OCI-LY1 (cell line): Measurements from ENCODE around the gene MRPL51.

Experiments used
- H2AFZ ChIP-seq: fragments of 200-600 bp; sonication (generic), shearing (Covaris generic); 2 replicates; pipeline ENCODE4 v1.6.0; 2014; ENCODE audit warnings: antibody characterized with exemption, mild to moderate bottlenecking, low read length
- H3F3A ChIP-seq: fragments of 200-600 bp; sonication (generic), shearing (Covaris generic); 2 replicates; pipeline ENCODE4 v1.6.0; 2014; ENCODE audit warnings: mild to moderate bottlenecking, antibody characterized with exemption, low read length, moderate library complexity; ENCODE audit not compliant: insufficient read depth
- H3K27ac ChIP-seq: fragments of 200-600 bp; sonication (generic); 2 replicates; pipeline ENCODE4 v1.5.1; 2014; ENCODE audit warnings: low read length, mixed run types, mild to moderate bottlenecking, low read depth; ENCODE audit not compliant: poor library complexity, severe bottlenecking
- H3K27me3 ChIP-seq: fragments of 200-600 bp; sonication (generic); 2 replicates; pipeline ENCODE4 v1.6.0; 2014; ENCODE audit warnings: antibody characterized with exemption, mild to moderate bottlenecking, low read length, moderate library complexity; ENCODE audit not compliant: insufficient read depth
- H3K36me3 ChIP-seq: fragments of 200-600 bp; sonication (generic); 2 replicates; pipeline ENCODE4 v1.6.1; 2014; ENCODE audit warnings: mild to moderate bottlenecking, antibody characterized with exemption, low read length, moderate library complexity, mixed read lengths; ENCODE audit not compliant: insufficient read depth
- H3K4me1 ChIP-seq: fragments of 200-600 bp; sonication (generic); 2 replicates; pipeline ENCODE4 v1.5.1; 2014; ENCODE audit warnings: mild to moderate bottlenecking, low read length, moderate library complexity; ENCODE audit not compliant: insufficient read depth, severe bottlenecking
- H3K4me2 ChIP-seq: fragments of 200-600 bp; sonication (generic), shearing (Covaris generic); 2 replicates; pipeline ENCODE4 v1.6.1; 2014; ENCODE audit warnings: low read length
- H3K4me3 ChIP-seq: fragments of 200-600 bp; sonication (generic); 2 replicates; pipeline ENCODE4 v1.5.1; 2014; ENCODE audit warnings: low read length, low read depth, mild to moderate bottlenecking, mixed read lengths; ENCODE audit not compliant: poor library complexity, severe bottlenecking
- H3K79me2 ChIP-seq: fragments of 200-600 bp; shearing (Covaris generic); 2 replicates; pipeline ENCODE4 v1.6.1; 2016; ENCODE audit warnings: mixed run types, low read length, mixed read lengths; ENCODE audit not compliant: insufficient read depth
- H3K9ac ChIP-seq: fragments of 200-600 bp; sonication (generic), shearing (Covaris generic); 2 replicates; pipeline ENCODE4 v1.6.1; 2014; ENCODE audit warnings: mild to moderate bottlenecking, low read length, mixed read lengths
- H3K9me2 ChIP-seq: fragments of 200-600 bp; sonication (generic), shearing (Covaris generic); 2 replicates; pipeline ENCODE4 v1.6.1; 2014; ENCODE audit warnings: low read depth, mild to moderate bottlenecking, low read length, mixed read lengths
- H3K9me3 ChIP-seq: fragments of 200-600 bp; shearing (Covaris generic); 2 replicates; pipeline ENCODE4 v1.6.1; 2014; ENCODE audit warnings: low read length, mixed read lengths
- H4K20me1 ChIP-seq: fragments of 200-600 bp; sonication (generic), shearing (Covaris generic); 2 replicates; pipeline ENCODE4 v1.6.0; 2016; ENCODE audit warnings: mild to moderate bottlenecking, low read length; ENCODE audit not compliant: insufficient read depth
- CTCF ChIP-seq: fragments of 200-600 bp; sonication (generic), shearing (Covaris generic); IDR thresholded peaks from 2 replicates; pipeline ENCODE4 v1.5.1; 2017; ENCODE audit warnings: mild to moderate bottlenecking, antibody characterized with exemption, low read length, moderate library complexity, mixed read lengths
- EZH2 ChIP-seq: fragments of 200-600 bp; sonication (generic), shearing (Covaris generic); IDR thresholded peaks from 2 replicates; pipeline ENCODE4 v1.8.0; 2017; ENCODE audit warnings: borderline replicate concordance, mixed run types, mild to moderate bottlenecking, antibody characterized with exemption, low read length, moderate library complexity, mixed read lengths

Gene MRPL51

GRCh38 chr12:6444704-6445688, 48.1 kb downstream of the MRPL51 start, which contains the start of gene CD27:
TSS of gene CD27 (plus strand) at chr12:6444955. CDS start at chr12:6445096, 141 bp downstream.
- peak within 1 kb of the TSS; percentile 92 for H3K4me2 ChIP-seq
- H3K4me3 ChIP-seq: peak within 1 kb of the TSS; percentile 92

GRCh38 chr12:6444031-6444430, 49.0 kb downstream of the MRPL51 start:
- Histone ChIP-seq H4K20me1 (no peaks in the 10 kb centered on the region), H2AFZ (no peak overlapping the region), H3K9me3 (no peaks in the 10 kb centered on the region), H3K4me2 (peak overlapping the region; percentile 92), H3K4me3 (peak overlapping the region; percentile 92), H3K27ac (peak overlapping the region; percentile 99), H3K36me3 (peaks cover 22% of the 10 kb centered on the region; the same call in 1 of the 2 replicates), H3K9ac (peak overlapping the region; percentile 98), H3K4me1 (peaks cover 69% of the 10 kb centered on the region), H3K27me3 (no peaks in the 10 kb centered on the region), H3K9me2 (no peaks in the 10 kb centered on the region), H3F3A (0 out of 2 replicates have a peak, but pooled peaks cover 4% of the 10 kb centered on the region), H3K79me2 (peaks cover 8% of the 10 kb centered on the region)
- TF ChIP-seq CTCF (peak; percentile 18; the same call in 1 of the 2 replicates), EZH2 (no peak)

More at GRCh38 chr12:6444704-6445688, 48.1 kb downstream of the MRPL51 start, which contains the start of gene CD27:
- H4K20me1 ChIP-seq: no peaks in the 10 kb centered on the region
- peaks cover 8% of the 10 kb centered on the region for H3K79me2 ChIP-seq
- H2AFZ ChIP-seq: no peak within 1 kb of the TSS
- TF ChIP-seq CTCF (no peak), EZH2 (no peak)
- H3K9me3 ChIP-seq: no peaks in the 10 kb centered on the region
- H3K9me2 ChIP-seq: no peaks in the 10 kb centered on the region
- no peaks in the 10 kb centered on the region for H3K27me3 ChIP-seq
- peaks cover 73% of the 10 kb centered on the region for H3K4me1 ChIP-seq
- H3K36me3 ChIP-seq: peaks cover 24% of the 10 kb centered on the region; the same call in 1 of the 2 replicates
- H3F3A ChIP-seq: no peaks in the 10 kb centered on the region
- H3K27ac ChIP-seq: peak within 1 kb of the TSS; percentile 99
- H3K9ac ChIP-seq: peak within 1 kb of the TSS; percentile 98

DNA sequence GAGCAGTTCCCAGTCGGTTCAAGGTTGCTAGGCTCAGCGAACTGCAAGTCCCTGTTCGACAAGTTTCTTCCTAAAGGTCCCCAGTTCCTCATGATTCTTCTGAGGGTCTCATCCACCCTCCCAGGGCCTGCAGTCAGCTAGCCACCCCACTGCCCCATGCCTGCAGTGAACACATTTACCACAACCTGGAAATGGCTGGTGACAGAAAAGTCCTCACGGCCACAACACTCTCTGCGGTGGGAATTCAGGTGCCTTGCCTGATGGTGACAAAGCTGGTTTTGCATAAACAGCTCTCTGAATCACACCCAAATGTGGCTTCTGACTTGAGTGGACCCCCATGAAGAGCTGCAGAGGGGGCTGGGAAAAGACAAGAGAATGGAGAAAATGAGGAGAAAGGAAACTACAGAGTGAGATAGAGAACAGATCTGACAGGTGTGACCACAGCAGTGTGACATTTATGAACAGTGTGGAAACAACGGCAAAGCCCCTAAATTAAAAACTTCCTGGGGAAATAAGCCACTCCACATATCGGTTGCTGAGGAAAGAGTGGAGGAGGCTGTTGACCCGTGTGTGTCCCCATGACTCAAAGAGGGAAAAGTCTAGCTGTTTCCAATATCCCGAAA, 49.6 kb downstream of the MRPL51 start:
- peaks cover 69% of the 10 kb centered on the region for H3K4me1 ChIP-seq
- peak overlapping the region; percentile 98 for H3K9ac ChIP-seq
- peaks cover 22% of the 10 kb centered on the region; the same call in 1 of the 2 replicates for H3K36me3 ChIP-seq
- H3K4me3 ChIP-seq: peak overlapping the region; percentile 92
- no peak overlapping the region for H2AFZ ChIP-seq
- H3K9me3 ChIP-seq: no peaks in the 10 kb centered on the region
- peaks cover 8% of the 10 kb centered on the region for H3K79me2 ChIP-seq
- H3K9me2 ChIP-seq: no peaks in the 10 kb centered on the region
- H3K27ac ChIP-seq: peak overlapping the region; percentile 99
- no peaks in the 10 kb centered on the region for H3K27me3 ChIP-seq
- H3K4me2 ChIP-seq: peak overlapping the region; percentile 92
- TF ChIP-seq EZH2: no peak
- TF ChIP-seq CTCF: no peak
- H4K20me1 ChIP-seq: no peaks in the 10 kb centered on the region
- 0 out of 2 replicates have a peak, but pooled peaks cover 4% of the 10 kb centered on the region for H3F3A ChIP-seq
